ENCODE results near the gene ENTR1. TPM values are rescaled to one million over a fixed set of nuclear protein-coding genes. Genes with fewer than 3 reads are reported as not detected.

Gene ENTR1
- total RNA-seq, 1 donor from 2014 or later = 34.9 TPM

DNA sequence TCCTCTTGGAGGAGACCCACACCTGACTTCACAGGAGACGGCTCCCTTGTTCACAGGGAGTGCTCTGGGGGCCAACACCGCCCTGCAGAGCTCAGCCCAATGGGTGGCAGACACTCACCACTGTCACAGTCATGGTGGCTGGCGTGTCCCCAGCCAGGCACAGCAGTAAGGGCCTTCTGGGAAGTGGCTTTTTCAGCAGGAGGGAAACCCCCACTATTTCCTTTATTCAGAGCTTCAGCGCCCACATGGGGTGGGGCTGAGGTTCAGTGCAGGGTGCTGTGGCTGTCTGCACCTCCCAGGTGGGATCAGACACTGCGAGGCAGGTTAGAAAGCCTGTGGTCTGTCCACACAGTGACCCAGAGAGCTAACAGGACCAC, 6.9 kb downstream of the ENTR1 start:
- no peak for TF ChIP-seq EZH2phosphoT487 (IDR thresholded peaks at IDR 0.05)
- H3K79me2 ChIP-seq (ENCODE audit: low read depth) = peaks cover 16% of the 10 kb centered on the region
- no peaks in the 10 kb centered on the region for H3K4me1 ChIP-seq
- DNase-seq (ENCODE audit: low spot score) = no peak
- Mint-ChIP-seq H3K4me3 (no peak overlapping the region), H3K27ac (no peak overlapping the region), H3K27me3 (ENCODE audit: insufficient read depth, low read depth) (peaks cover 16% of the 10 kb centered on the region), H3K36me3 (peaks cover 18% of the 10 kb centered on the region), H3K9me3 (no peaks in the 10 kb centered on the region), H3K4me1 (peaks cover 14% of the 10 kb centered on the region)
- no peaks in the 10 kb centered on the region for H3K9me3 ChIP-seq (ENCODE audit: low read depth)
- no peak overlapping the region for H3K27ac ChIP-seq
- H3K9ac ChIP-seq = no peak overlapping the region
- H2AFZ ChIP-seq (replicated peaks) = no peak overlapping the region
- peaks cover 18% of the 10 kb centered on the region for H3F3A ChIP-seq (ENCODE audit: low read depth)
- H3K27me3 ChIP-seq = no peaks in the 10 kb centered on the region
- H4K20me1 ChIP-seq (ENCODE audit: low read depth) = peaks cover 13% of the 10 kb centered on the region
- peaks cover 3% of the 10 kb centered on the region for H3K36me3 ChIP-seq
- H3K4me3 ChIP-seq = no peak overlapping the region
- no peak overlapping the region for H3K4me2 ChIP-seq

GRCh38 chr9:136402067-136402466, 8.3 kb downstream of the ENTR1 start:
- Histone ChIP-seq H2AFZ (replicated peaks) (no peak overlapping the region), H3K9me3 (ENCODE audit: low read depth) (no peaks in the 10 kb centered on the region), H3K4me1 (no peaks in the 10 kb centered on the region), H3K4me2 (no peak overlapping the region), H3K27me3 (no peaks in the 10 kb centered on the region), H3K27ac (no peak overlapping the region), H3F3A (ENCODE audit: low read depth) (peaks cover 18% of the 10 kb centered on the region), H3K9ac (no peak overlapping the region), H4K20me1 (ENCODE audit: low read depth) (peaks cover 17% of the 10 kb centered on the region), H3K79me2 (ENCODE audit: low read depth) (peaks cover 24% of the 10 kb centered on the region), H3K4me3 (no peak overlapping the region), H3K36me3 (peaks cover 3% of the 10 kb centered on the region)
- no peak for DNase-seq (ENCODE audit: low spot score)
- H3K9me3 Mint-ChIP-seq = no peaks in the 10 kb centered on the region
- H3K4me1 Mint-ChIP-seq = peaks cover 14% of the 10 kb centered on the region
- H3K4me3 Mint-ChIP-seq = no peak overlapping the region
- no peak overlapping the region for H3K27ac Mint-ChIP-seq
- H3K36me3 Mint-ChIP-seq = peaks cover 16% of the 10 kb centered on the region
- TF ChIP-seq EZH2phosphoT487 (IDR thresholded peaks at IDR 0.05) = no peak
- TF ChIP-seq EZH2 (IDR thresholded peaks at IDR 0.05) = no peak
- TF ChIP-seq, protein P1, sequence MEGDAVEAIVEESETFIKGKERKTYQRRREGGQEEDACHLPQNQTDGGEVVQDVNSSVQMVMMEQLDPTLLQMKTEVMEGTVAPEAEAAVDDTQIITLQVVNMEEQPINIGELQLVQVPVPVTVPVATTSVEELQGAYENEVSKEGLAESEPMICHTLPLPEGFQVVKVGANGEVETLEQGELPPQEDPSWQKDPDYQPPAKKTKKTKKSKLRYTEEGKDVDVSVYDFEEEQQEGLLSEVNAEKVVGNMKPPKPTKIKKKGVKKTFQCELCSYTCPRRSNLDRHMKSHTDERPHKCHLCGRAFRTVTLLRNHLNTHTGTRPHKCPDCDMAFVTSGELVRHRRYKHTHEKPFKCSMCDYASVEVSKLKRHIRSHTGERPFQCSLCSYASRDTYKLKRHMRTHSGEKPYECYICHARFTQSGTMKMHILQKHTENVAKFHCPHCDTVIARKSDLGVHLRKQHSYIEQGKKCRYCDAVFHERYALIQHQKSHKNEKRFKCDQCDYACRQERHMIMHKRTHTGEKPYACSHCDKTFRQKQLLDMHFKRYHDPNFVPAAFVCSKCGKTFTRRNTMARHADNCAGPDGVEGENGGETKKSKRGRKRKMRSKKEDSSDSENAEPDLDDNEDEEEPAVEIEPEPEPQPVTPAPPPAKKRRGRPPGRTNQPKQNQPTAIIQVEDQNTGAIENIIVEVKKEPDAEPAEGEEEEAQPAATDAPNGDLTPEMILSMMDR (IDR thresholded peaks at IDR 0.05) = no peak
- H3K27me3 Mint-ChIP-seq (ENCODE audit: insufficient read depth, low read depth) = peaks cover 10% of the 10 kb centered on the region

GRCh38 chr9:136401173-136401922, 9.1 kb downstream of the ENTR1 start:
- H3K9me3 ChIP-seq (ENCODE audit: low read depth) = no peaks in the 10 kb centered on the region
- H3K27ac Mint-ChIP-seq = no peak overlapping the region
- H2AFZ ChIP-seq (replicated peaks) = no peak overlapping the region
- H3K9ac ChIP-seq = no peak overlapping the region
- peaks cover 7% of the 10 kb centered on the region for H3K27me3 Mint-ChIP-seq (ENCODE audit: insufficient read depth, low read depth)
- TF ChIP-seq EZH2 (IDR thresholded peaks at IDR 0.05) = no peak
- H3K4me1 ChIP-seq = no peaks in the 10 kb centered on the region
- peaks cover 14% of the 10 kb centered on the region for H3K4me1 Mint-ChIP-seq
- DNase-seq (ENCODE audit: low spot score) = no peak
- H3K27me3 ChIP-seq = no peaks in the 10 kb centered on the region
- no peak overlapping the region for H3K27ac ChIP-seq
- no peak overlapping the region for H3K4me2 ChIP-seq
- H4K20me1 ChIP-seq (ENCODE audit: low read depth) = peaks cover 20% of the 10 kb centered on the region
- peak overlapping the region; percentile 50 for H3K4me3 Mint-ChIP-seq
- peaks cover 3% of the 10 kb centered on the region for H3K36me3 ChIP-seq
- no peak overlapping the region for H3K4me3 ChIP-seq
- peaks cover 18% of the 10 kb centered on the region for H3F3A ChIP-seq (ENCODE audit: low read depth)
- peaks cover 20% of the 10 kb centered on the region for H3K36me3 Mint-ChIP-seq
- H3K9me3 Mint-ChIP-seq = no peaks in the 10 kb centered on the region
- peaks cover 24% of the 10 kb centered on the region for H3K79me2 ChIP-seq (ENCODE audit: low read depth)

DNA sequence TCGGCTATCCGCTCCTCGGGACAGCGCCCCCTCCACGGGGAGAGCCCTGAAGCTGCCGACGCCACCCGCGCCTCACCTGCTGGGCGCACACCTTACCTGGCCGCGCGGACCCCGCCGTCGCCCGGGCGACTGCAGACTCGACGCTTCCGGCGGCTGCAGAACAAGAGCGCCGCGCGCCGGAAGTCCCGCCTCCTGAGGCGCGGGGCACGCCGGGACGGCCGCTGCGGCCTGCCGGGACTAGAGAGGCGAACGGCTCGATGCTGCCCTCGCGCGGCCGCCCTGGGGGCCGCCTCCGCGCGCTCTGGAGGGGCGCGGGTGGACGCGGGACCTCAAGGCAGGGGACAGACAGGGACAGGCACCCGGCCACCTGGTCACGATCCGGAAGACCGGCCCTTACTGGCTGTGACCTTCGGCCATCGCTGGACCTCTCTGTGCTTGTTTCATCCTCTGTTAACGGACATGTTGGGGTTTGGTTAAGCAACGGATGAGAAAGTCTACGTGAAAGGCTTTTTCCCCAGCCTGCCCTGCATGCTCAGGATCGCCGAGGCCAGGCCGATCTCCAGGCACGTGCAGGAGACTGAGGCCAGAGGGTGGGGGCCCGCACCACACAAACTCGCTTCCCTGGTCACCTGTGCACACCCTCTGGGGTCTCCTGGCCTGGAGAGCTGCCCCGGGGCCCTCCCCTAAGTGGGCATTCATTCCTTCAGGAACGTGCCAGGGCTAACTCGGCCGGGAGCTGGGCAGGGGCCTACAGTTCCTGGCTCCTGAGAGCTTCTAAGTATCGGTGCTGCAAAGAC, 10.2 kb downstream of the ENTR1 start, which contains the start of gene SNAPC4:
SNAPC4 (minus strand) TSS at position 133 of the 797 bp plus-strand sequence. CDS start 1,742 bp downstream, outside the sequence.
- peak within 1 kb of the TSS; percentile 51 for H2AFZ ChIP-seq (replicated peaks)

More for the DNA sequence above, 10.2 kb downstream of the ENTR1 start, which contains the start of gene SNAPC4:
- Histone ChIP-seq H3K27me3 (no peaks in the 10 kb centered on the region), H3K36me3 (no peaks in the 10 kb centered on the region), H3K79me2 (ENCODE audit: low read depth) (peaks cover 24% of the 10 kb centered on the region), H3K4me2 (peak within 1 kb of the TSS; percentile 85), H4K20me1 (ENCODE audit: low read depth) (peaks cover 20% of the 10 kb centered on the region), H3F3A (ENCODE audit: low read depth) (peaks cover 18% of the 10 kb centered on the region), H3K4me3 (peak within 1 kb of the TSS; percentile 99), H3K27ac (no peak within 1 kb of the TSS), H3K4me1 (no peaks in the 10 kb centered on the region), H3K9ac (peak within 1 kb of the TSS; percentile 84), H3K9me3 (ENCODE audit: low read depth) (no peaks in the 10 kb centered on the region)
- Mint-ChIP-seq H3K27ac (peak within 1 kb of the TSS; percentile 39), H3K4me1 (peaks cover 14% of the 10 kb centered on the region), H3K27me3 (ENCODE audit: insufficient read depth, low read depth) (peaks cover 7% of the 10 kb centered on the region), H3K4me3 (peak within 1 kb of the TSS; percentile 92), H3K9me3 (no peaks in the 10 kb centered on the region), H3K36me3 (peaks cover 20% of the 10 kb centered on the region)
- peak; percentile 96 for DNase-seq (ENCODE audit: low spot score)
- peak; percentile 35 for TF ChIP-seq EZH2 (IDR thresholded peaks at IDR 0.05)
- TF ChIP-seq, protein P1 (IDR thresholded peaks at IDR 0.05) = peak; percentile 90
- TF ChIP-seq EZH2phosphoT487 (IDR thresholded peaks at IDR 0.05) = no peak
